Inferior parietal cortex (tissue), 1 donor: ENCODE results near the gene DNAJC15.
"Not testable (repeated sequence)": the region's sequence is repeated elsewhere in the genome, so short reads cannot be mapped to it uniquely, and the experiment has no call there.

Experiments
- DNase-seq: peaks from one replicate; pipeline ENCODE4 v3.0.0-alpha.2; 2016; ENCODE audit errors: extremely low spot score

The DNAJC15 gene

GRCh38 chr13:43044720-43045301, 21.4 kb downstream of the DNAJC15 start:
- no peak for DNase-seq

DNA sequence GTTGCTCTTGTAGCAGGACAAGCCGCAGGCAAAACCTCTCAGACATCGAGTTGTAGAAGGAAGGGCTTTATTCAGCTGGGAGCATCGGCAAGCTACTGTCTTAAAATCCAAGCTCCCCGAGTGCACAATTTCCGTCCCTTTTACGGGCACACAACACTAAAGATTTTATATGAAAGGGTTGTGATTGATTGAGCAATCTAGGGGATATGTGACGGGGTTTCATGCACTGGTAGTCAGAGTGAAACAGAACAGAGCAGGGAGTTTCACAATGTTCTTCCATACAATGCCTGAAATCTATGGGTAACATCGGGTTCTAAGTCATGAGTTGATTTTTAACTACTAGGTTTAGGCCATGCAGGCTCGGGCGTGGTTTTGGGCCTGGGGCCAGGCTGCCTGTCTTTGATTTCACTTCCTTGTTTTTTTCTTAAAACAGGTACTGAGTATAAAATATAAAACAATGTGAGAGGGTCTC, 22.0 kb downstream of the DNAJC15 start:
- DNase-seq, result not testable (repeated sequence)

GRCh38 chr13:43046259-43046658, 22.9 kb downstream of the DNAJC15 start:
- DNase-seq, result no peak

GRCh38 chr13:43054803-43055802, 31.7 kb downstream of the DNAJC15 start:
- DNase-seq, result no peak

DNA sequence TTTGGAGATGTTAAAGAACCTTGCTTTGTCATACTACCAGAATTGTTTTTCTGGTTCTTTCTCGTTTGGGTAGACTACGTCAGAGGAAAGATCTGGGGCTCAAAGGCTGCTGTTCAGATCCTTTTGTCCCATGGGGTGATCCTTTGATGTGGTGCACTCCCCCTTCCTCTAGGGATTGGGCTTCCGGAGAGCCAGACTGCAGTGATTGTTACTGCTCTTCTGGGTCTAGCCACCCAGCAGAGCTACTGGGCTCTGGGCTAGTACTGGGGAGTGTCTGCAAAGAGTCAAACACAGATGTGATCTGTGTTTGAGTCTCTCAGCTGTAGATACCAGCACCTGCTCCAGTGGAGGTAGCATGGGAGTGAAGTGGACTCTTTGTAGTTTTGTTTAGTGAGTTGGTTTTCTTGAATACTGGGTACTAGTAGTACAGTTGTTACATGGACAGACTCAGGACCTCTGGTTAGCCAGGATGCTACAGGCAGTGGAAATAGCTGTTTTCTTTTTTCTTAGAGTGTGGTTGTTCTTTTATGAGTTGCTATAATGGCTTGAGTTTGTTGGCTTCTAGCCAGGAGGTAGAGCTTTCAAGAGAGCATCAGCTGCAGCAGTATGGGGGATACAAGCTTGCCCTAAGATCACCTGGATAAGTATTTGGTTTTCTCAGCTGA, 34.4 kb downstream of the DNAJC15 start:
- DNase-seq, result no peak

DNA sequence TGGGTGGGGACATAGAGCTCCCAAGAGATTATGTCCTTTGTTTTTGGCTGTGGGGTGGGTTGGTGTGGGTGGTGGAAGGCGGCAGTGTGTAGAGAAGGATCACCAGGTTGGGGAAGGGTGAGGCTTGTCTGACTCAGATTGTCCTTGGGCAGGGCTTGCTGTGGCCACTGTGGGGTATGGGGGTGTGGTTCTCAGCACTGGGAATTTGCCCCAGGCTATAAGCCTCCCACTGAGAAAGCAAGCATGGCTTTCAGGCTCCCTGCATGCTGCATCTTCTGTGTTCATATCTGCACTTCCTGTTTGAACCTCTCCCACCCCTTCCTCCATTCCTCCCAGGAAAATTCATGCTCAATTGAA, 34.9 kb downstream of the DNAJC15 start:
- no peak for DNase-seq

DNA sequence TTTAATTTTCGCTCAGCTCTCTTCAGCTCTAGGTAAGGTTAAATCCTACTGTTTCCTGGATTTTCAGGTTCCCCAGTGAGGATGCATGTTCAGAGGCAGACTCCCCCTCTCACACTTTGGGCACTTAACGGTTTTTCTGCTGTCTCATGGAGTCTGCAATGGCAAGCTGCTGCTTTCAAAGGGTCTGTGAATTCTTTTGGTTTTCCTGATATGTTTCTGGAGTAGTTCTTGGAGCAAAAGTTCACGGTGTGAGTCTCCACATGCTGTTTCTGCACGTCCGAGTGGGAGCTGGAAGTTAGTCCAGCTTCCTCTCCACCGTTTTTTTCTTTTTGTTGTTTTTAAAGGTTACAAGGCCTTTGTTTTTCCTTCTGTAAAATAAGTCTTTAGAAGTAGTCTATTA, 35.4 kb downstream of the DNAJC15 start:
- no peak for DNase-seq

- not testable (repeated sequence) for DNase-seq
Observed at GRCh38 chr13:43059779-43060178, 36.4 kb downstream of the DNAJC15 start.

GRCh38 chr13:43060806-43061205, 37.4 kb downstream of the DNAJC15 start:
- DNase-seq, result not testable (repeated sequence)

GRCh38 chr13:43061496-43062280, 38.3 kb downstream of the DNAJC15 start:
- no peak for DNase-seq

- DNase-seq, result no peak
Observed at GRCh38 chr13:43071824-43072223, 48.4 kb downstream of the DNAJC15 start.

GRCh38 chr13:43072394-43072793, 49.0 kb downstream of the DNAJC15 start:
- no peak for DNase-seq

DNA sequence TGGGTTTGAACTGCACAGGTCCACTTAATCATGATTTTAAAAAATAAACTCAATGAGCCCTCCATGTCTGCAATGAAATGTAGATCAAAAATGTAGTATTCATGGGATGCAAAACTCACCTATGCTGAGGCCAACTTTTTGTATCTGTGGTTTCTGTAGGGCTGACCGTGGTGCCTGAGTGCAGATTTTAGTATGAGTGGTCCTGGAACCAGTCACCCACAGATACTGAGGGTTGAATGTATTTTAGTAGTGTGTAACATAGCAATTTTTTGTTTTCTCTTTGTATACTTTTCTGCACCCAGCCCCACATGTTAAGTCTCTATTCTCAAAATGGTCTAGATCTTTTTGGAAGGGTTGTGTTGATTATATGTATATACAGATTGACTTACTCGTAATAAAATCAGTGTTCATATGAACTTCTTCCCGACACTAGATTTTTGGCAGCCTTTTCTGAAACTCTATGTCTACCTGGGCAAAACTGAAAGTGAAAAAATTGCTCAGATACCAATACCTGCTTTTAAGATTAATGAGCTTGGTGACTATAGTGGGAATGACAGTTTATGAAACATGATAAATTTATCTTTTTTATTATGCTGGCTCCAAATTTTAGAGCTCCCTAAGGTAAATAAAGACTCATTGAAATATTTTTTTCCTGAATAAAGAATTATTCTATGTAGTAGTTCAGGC, 51.6 kb downstream of the DNAJC15 start:
- DNase-seq, result no peak

DNA sequence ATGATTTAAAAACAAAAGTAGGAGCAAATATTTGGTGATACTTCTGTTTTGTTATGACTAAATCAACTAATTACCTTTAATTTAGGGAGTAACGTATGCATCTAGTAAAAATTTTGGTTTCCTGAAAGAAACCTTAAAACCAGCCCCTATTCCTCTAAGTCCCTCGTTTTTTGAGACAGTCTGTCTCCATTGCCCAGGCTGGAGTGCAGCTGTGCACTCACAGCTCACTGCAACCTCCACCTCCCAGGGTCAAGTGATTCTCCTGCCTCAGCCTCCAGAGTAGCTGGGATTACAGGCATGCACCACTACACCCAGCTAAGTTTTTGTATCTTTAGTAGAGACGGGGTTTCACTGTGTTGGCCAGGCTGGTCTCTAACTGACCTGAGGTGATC, 52.1 kb downstream of the DNAJC15 start:
- DNase-seq, result not testable (repeated sequence)

DNA sequence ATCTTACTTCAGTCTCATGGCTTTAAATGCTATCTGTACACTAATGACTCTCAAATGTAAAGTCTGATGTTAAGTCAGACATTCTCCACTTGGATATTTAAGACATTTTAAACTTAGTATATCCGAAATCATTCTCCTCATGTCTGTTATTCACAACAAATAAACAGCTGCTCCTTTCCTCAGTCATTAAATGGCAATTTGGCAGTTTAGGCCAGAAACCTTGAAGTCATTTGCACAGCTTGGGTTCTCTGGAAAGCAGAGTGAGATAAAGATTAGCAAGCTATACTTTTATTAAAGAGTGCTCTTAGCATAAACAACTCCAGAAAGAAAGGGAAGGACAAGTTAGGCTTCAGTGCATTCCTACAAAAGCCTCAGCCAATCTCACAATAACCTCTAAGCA, 53.7 kb downstream of the DNAJC15 start:
- DNase-seq, result no peak

GRCh38 chr13:43077461-43077860, 54.1 kb downstream of the DNAJC15 start:
- no peak for DNase-seq

DNA sequence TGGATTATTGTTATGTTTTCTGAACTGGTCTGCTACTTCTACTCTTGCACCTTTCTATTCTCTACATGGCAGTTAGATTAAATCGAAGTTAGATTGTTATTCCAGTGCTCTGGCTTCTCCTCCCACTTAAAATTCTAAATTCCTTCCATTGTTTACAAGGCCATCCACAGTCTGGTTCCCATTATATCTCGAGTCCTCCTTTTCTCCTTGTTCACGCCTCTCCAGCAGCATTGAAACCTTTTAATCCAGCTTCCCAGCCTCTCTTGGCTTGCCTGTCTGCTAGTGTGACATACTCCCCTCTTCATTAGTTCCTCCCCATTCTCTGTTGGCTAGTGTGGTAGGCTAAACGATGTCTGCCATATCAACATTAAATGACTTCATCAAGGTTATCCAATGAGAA, 54.5 kb downstream of the DNAJC15 start:
- no peak for DNase-seq

DNA sequence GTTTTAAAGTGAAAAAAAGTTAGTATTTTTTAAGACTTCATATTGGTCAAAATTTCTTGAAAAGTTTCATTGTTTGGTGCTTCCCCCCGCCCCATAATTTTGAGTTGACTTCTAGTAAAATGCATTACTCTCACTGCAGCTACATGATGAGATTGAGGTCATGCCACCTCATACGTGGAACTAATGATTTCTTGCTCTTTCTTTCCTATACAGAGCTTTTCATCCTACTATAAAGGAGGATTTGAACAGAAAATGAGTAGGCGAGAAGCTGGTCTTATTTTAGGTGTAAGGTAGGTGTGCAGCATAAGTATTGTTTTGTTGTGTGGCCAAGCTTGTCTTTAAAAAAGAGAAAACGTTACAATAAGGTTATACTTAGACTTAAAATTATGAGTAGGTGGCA, 55.0 kb downstream of the DNAJC15 start:
- DNase-seq, result no peak

DNA sequence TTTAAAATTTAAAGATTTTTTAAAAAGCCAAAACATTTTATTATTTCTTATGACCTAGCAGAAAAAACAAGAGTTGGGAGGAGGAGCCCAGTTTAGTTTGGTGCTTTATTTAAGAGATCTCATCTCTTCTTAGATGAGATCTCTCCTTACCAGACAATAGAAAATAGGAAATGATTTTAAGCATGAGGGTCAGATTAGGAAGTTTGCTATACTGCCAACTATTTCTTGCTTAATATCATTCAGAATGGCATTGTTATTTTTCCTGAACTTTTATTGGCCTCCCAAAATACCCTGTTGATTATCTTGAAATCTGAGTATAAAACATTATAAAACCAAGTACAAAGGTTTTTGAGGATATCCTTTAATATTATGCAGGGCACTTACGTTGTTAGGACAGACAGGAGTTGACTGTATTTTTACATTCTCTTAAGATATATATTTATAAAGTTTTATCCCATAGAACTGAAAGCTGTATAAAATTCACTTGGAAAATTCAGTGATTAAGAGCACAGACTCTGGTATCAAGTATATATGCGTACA, 56.1 kb downstream of the DNAJC15 start:
- no peak for DNase-seq

GRCh38 chr13:43080199-43080598, 56.8 kb downstream of the DNAJC15 start:
- no peak for DNase-seq

GRCh38 chr13:43081866-43082265, 58.5 kb downstream of the DNAJC15 start:
- DNase-seq, result no peak
